Measurements from ENCODE around the gene PRKCA.
"Not testable (repeated sequence)": the region's sequence is repeated elsewhere in the genome, so short reads cannot be mapped to it uniquely, and the experiment has no call there.

DNA sequence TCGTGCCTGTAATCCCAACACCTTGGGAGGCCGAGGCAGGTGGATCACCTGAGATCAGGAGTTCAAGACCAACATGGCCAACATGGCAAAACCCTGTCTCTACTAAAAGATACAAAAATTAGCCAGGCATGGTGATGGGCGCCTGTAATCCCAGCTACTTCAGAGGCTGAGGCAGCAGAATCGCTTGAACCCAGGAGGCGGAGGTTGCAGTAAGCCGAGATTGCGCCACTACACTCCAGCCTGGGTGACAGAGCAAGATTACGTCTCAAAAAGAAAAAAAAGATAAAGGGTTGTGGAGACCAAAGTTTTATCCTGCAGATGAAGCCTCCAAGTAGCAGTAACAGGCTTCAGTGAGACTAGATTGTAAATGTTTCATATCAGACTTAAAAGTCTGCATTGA lies 49.0 kb upstream of the PRKCA start:
- TF ChIP-seq CTCF (conservative IDR thresholded peaks at IDR 0.05; ENCODE audit: low read depth, low read length); EZH2phosphoT487 (IDR thresholded peaks at IDR 0.05; ENCODE audit: borderline replicate concordance, low read length): not testable (repeated sequence)
